Stromal cell of bone marrow (primary cell): Measurements from ENCODE around the gene REV3L.
A peak's percentile ranks its signal among the peaks of the same experiment; 100 is the strongest.
"Not testable (repeated sequence)": the region's sequence is repeated elsewhere in the genome, so short reads cannot be mapped to it uniquely, and the experiment has no call there.

Experiments
- DNase-seq: peaks from one replicate; pipeline ENCODE4 v3.0.0-alpha.2; 2012; ENCODE audit warnings: low read depth

The REV3L gene

DNA sequence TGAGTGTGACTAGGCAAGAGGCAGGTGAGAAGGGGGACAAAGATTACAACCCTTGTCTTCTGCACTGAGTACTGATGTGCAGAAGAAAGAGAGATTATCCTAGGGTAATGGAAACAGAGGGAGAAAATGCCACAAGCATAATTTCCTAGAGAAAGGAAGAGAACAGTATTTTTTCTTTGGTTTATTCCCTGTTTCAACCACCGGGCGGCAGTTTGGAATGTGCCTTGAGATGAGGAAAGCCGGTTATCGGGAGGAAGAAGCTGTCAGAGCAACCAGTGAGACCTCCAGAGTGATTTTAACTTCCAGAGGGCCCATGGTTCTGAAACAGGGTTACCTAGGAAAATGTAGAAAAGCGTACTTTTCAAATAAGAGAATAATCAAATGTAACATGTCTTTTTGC is 121.4 kb downstream of the REV3L start:
- peak; percentile 29 for DNase-seq

DNA sequence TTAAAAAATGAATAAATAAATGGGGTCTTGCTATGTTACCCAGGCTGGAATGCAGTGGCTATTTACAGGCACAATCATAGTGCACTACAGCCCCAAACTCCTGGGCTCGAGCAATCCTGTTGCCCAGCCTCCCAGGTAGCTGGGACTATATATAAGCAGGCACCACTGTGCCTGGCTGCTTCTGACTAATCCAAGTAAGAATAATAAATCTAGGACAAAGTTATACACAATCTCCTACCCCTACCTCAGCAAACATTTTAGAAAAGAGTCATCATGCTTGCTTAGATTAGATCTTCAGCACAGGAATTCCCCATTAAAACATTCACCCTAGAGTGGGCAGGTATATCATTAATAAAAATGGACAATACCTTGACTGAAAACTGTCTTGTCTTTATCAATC is 124.6 kb downstream of the REV3L start:
- DNase-seq: no peak

DNA sequence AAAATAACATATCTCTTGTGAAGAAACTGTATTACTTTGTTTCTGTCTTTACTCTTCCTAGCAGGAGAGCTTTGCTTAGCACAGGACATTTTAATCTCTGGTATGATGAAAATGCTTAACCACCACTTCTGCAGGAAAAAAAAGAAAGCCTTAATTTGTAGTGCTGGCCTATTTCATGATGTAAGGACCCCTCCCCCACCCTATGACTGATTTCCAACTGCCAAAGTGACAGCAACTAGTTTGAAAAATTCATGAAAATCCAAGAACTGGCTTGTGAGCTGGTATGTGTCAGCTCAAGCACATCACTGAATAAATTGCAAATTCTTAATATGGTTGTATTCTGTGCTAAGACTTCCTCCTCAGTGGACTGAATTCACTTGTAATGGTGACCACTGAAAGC is 125.3 kb downstream of the REV3L start:
- no peak for DNase-seq

DNA sequence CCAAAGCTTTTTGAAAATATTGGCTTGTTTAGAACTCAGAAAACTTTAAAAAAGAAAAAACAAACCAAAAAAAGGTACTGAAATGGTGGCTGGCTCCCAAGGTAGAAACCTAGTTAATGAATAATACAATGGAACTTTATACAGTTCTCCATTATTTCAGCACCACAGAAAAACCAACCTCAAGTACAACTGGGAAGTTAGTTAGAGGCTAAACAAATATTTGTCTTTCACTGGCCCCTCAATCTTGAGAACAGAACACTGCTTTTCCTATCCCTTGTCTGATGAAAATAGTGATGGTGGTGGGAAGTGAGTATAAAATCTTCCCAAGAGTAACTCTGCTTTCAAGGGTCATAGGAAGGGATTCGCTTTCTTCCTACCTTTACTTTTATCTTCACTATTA is 126.5 kb downstream of the REV3L start:
- no peak for DNase-seq

DNA sequence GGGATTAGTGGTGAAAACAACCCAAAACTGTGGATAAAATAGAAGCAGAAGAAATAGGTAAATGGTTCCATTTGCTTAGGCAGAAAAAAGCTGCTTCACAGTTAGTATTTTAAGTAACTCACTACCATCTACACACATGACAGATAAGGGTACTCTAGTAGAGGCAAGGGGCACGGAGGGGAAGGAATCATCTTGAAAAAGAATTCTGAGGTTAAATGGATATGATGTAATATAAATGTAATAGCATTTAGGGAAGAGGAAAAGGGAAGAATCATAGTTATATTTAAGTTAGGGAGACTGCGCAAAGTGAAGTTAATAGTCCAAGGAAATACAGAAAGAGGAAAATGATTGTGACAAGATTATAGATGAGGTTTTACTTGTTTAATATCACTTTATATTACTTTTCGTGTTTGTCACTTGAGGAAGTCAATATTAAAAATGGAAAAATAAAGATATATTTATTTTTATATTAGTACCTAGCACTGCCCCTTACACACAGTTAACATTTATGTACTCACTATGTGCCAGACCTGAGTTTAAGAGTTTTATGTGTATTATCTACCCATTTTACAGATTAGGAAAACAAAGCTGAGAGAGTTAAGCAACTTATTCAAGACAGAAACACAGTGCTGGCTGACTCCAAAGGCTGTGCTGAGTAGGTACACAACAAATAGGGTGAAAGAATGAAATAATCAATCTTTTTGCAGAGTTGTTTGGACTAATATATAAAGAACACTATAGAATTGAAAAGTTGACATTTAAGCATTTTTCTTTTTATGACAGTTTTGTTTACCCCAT is 128.1 kb downstream of the REV3L start:
- no peak for DNase-seq

DNA sequence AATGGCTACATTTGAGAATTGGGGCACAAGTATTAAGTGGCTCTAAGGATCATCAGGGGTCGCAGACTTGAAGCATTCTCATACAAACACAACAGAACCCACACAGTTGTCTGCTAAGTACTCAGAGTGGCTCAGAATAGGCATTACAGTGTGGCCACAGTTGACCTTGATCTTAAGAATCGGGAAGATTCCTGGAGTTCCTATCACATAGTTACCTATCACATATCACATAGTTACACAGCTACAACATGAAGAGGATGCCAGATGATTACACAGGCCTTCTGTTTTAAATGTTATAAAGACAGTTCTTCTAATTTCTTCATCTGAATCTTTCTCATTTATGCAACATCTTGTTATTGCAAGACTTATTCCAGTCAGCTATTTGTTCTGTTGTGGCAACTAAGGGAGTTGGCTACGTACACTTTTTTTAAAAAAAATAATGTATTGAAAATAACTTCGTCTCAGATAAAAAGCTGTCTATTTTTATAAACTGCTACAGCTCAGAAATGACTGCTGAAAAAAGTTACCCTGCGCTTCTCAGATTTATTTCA is 129.0 kb downstream of the REV3L start:
- no peak for DNase-seq

DNA sequence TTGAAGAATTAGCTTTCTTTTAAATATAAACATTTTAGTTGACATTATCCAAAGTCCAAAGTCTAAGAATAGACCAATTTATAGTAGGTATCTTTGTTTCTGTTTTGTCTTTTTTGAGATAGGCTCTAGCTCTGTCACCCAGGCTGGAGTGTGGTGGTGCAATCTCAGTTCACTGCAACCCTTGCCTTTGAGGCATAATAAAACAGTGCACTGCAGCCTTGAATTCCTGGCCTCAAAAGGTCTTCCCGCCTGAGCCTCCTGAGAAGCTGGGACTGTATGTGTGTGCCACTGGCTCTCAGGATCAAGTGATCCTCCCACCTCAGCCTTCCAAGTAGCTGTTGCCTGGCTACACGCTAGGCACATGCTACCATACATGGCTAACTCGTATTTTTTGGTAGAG is 135.4 kb downstream of the REV3L start:
- no peak for DNase-seq

DNA sequence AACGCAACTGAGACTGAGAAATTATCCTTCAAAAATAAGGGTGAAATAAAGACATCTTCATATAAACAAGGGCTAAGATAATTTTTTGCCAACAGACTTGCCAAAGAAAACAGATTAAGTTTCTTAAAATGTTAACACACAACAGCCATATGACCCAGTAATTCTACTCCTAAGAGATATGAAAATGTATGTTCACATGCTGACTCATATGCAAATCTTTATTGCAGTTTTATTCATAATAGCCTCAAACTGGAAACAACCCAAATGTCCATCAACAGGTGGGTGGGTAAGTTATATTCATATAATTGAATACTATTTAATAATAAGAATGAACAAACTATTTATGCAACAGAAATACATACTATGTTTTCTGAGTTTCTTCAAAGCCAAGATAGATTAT is 140.1 kb downstream of the REV3L start:
- no peak for DNase-seq

DNA sequence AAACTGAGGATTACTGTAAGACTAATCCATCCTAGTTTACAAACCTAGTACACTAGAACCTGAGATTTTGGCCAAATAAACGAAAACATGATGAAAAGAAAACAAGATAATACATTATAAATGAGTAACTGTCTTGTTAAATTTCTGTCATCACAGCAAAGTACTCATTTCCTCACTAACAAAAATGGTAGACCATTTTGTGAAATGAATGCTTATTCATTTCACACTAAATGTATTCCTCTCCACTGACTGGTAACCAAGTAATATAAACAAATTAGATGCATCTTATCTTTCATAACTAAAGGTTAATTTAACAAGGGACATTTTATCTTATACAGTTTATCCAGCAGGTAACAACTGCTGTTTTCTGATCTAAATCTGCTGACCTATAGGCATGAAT is 143.7 kb downstream of the REV3L start:
- DNase-seq: no peak

DNA sequence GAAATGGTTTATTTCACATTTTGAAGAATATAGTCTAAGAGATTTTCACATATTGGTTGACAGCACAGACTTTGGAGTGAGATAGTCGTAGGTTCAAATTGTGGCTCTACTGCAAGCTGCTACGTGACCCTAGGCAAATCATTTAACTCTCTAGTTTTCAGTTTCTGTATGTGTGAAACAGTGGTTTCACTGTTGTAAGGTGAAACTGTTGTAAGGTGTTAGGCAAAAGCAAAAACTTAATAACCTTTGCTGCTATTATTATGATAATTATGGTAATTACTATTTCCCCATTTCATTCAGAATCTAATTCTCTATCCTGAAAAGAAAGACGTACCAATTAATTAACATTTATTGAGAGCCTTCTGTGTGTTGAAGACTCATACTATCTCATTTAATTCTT is 144.2 kb downstream of the REV3L start:
- no peak for DNase-seq

DNA sequence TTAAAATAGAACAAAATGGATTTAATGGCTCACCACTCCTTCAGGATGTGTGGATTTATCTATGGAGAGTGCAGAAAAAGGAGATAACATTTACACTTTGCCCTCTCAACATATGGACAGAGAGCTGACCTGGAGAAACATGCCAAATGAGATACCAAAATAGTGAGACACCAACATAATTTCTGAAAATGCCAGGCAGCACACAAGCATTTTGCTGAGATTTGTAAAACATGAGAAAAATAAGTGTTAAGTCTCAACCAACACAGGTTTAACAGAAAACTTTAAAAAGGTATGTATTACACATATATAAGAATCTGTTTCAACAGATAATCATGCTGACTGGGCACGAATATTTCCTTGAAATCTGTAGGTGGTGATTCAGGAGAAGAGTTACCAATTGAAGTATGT is 145.2 kb downstream of the REV3L start:
- no peak for DNase-seq

DNA sequence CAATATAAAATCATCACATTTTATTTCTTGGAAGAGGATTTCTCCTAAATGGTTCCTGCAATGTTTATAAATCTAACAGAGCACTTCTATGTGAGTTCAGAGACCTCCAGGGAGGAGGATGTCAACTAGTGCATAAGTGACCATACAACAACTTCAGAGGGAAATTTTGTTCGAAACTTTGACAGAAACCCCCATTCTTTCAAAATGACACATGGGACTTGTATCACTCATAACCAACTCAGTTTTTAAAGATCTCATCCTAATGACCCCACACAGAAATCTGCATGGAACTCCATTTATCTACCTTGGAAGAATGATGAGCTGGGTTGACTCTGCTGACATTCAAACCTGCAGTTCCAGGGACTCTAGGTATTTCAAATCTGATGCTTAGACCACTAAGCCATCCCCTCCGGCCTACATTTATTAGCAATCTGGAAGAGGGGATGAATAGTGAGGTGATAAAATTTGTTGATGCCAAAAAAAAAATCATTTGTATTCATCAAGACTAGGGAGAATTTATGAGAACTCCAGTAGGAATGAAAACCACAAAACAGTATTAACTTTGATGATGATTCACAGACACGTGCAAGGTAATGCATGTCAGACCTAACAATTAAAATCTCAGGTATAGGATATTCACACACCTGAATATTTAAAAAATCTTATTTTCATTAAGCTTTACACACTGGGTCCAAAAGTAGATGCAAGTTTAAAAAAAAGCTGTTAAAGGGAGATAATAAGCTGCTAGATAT is 153.0 kb downstream of the REV3L start:
- no peak for DNase-seq

DNA sequence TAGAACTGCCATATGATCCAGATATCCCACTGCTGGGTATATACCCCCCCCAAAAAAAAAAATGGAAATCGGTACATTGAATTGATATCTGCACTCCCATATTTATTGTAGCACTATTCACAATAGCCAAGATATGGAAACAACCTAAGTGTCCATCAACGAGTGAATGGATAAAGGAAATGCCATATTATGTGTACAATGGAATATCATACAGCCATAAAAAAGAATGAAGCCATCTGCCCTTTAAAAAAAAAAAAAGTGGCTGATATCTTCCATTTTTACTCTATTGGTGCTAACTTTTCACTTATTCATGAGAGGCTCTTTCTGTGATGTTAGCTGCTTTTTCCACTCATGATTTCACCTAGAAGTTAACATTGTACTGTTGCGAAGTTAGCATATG is 156.5 kb downstream of the REV3L start:
- DNase-seq: no peak

DNA sequence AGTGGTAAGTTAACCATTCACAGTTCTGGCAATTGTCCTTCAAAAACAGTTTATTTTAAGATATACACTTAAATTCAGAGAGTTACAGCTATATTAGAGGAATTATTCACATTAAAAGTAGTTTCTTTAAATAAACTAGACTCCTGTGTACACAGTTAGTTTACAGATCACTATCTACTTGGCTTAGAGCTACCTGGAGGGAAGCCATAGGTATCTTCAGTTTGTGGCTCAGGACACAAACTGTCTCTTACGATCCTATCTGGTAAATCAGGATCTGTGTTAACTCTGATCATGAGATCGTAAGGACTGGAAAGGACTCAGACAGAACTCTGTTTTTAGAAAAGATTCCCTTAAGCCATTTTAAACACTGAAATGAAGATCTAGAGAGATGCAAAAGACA is 160.9 kb downstream of the REV3L start:
- DNase-seq: no peak

DNA sequence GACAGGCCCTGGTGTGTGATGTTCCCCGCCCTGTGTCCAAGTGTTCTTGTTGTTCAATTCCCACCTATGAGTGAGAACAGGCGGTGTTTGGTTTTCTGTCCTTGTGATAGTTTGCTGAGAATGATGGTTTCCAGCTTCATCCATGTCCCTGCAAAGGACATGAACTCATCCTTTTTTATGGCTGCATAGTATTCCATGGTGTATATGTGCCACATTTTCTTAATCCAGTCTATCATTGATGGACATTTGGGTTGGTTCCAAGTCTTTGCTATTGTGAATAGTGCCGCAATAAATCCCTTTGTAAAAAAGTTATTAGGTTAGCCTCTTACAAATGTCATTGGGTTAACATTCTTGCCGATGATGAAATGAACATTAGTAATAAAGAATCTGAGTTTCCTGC is 175.1 kb downstream of the REV3L start:
- DNase-seq: not testable (repeated sequence)

DNA sequence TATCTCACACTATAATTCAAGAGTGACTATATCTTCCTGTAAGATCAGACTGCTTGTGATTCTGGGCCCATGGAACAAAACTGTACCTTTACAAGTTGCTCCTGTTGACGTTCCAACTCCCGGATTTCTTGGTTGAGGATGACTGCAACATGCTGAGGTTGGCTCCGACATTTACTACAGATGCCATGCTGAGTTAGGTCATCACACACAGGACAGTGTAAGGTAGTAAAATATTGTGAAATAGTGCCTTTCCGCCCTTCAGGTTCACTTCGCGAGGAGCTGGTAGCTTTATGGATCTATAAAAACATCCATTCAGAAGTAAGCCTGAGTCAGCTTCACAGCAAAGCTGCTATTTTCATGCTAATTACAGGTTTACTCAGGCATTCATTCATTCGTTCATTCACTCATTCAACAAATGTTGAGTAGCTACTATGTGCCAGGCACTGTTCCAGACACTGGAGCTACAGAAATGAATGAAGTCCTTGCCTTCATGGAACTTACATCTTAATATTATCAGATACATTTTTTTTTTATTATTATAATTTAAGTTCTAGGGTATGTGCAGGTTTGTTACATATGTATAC is 175.7 kb downstream of the REV3L start:
- DNase-seq: no peak

DNA sequence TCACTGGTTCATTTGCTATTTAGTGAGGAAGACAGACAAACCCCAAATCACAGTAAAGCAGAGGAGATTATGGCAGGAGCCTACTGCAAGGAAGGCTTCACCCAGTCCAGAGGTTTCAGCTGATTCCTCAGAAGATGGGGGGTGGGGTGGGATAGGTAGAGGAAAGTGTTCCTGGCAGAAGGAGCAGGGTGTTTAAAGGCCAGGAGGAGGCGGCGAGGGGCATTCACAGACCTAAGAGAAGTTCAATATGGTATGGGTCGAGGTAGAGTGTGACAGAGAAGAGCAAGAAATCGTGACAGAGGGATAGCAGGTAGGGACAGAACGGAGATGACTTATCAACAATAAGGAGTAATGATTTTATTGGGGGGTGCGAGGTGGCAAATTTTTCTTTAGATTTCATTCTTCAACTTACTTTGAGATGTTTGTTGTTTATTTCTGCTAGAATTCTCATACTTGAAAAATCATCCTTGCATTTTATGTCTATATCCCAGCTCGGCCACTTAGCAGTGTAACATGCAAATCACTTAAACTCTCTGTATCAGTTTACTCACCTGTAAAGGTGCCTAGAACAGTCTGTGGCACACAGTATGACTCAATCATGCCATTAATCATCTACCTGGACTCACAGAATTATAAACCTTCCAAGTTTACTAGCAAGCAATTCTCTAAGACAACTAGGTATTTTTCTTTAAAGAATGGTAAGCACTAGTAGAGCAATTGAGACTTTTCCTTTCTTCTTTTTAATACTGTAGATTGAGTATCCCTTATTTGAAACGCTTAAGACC is 176.7 kb downstream of the REV3L start:
- DNase-seq: no peak

DNA sequence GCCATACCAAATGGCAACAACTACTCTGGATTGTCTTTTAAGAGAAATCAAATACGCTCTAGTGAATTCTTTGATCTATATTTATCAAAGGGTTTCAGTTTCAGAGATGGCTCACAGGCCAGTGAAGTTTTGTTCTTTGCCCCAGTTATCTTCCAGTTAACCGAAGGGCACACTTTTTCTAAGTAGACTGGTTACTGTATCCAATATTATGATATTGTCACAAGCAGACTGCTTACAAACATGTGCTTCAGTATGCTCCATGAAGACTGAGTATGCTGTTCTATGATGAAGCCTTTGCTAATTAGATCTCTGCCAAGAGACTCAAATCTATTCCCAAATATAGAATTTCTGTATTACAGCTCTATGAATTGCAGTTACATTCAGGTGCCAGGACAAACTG is 181.1 kb downstream of the REV3L start:
- no peak for DNase-seq

DNA sequence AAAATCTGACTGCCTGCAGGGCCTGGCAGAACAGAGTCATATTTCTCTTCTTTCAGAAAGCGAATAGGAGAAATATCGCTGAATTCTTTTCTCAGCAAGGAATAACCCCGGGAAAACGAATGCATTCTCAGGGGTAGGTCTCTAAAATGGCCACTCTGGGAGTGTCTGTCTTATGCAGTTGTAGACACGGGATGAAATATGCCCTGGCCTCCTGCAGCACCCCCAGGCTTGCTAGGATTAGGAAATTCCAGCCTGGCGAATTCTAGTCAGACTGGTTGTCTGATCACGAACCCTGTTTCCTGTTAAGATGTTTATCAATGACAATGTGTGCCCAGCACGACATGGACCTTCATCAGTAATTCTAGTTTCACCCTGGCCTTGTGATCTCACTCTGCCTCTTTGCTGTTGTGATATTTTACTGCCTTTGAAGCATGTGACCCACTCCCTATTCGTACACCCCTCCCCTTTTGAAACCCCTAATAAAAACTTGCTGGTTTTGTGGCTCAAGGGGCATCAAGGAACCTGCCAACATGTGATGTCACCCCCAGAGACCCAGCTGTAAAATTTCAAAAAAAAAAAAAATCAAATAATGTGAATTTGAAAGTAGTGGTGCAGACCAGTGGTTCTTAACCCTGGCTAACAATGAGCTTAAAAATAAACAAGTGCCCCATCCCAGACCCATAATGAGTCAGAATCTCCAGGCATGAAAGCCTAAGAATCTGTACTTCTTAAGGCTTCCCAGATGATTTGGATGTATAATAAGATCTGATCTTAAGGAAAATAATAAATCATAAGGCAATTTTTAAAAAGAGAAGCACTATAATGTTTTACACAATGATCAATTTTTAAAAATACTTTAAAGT is 181.8 kb downstream of the REV3L start:
- peak; percentile 4 for DNase-seq

DNA sequence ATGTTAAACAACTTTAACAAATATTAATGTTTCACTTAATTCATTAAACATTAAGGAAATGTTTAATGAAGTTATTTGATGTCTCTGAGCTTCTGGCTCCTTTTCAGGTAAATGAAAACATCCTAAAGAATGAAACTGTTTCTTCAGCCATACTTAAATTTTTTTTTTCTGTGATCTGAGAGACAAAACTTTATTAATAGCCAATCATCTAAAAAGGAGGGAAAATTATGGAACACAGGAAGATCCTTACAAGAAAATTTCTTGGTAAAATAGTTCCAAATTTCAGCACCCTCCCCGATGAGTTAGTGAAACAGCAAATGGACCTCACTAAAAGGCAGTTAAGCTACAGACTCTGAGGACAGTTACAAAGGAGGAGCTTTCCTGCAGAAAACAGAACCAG is 185.2 kb downstream of the REV3L start:
- DNase-seq: no peak

DNA sequence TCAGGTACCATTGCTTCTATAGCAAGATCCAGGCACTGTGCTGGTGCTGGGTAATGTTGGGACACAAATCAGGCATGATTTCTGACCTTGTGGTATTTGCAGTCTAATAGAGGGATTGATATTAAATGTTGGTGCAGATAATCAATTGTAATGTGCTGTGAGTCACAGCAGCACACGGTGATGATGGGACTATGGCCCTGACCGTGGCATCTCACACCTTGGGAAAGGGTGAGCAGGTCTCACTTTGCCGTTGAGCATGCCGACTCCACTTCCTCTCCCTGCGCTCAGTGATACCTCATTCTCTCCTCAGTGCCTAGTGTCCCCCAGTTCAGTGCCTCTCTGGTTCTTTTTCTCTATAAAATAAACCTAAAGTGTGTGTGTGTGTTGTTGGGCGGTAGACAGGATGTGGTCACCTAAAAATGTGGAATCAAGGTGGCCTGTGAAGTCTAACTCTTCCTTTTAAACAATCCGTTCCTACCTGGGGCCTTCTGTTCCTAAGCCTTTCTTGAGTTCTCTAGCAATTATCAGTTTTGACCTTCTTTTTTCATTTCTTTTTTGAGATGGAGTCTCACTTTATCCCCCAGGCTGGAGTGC is 188.5 kb downstream of the REV3L start:
- DNase-seq: no peak
